Erythroblast (primary cell): ENCODE measurements around the gene DYNC2H1.

Experiments
- GATA1 ChIP-seq: IDR thresholded peaks from 2 replicates; pipeline ENCODE4 v1.6.1; 2011; ENCODE audit warnings: low read depth, mild to moderate bottlenecking, control low read depth, low read length, moderate library complexity
- POLR2A ChIP-seq: IDR thresholded peaks from 2 replicates; pipeline ENCODE4 v1.6.1; 2011; ENCODE audit warnings: mild to moderate bottlenecking, low read length

DNA sequence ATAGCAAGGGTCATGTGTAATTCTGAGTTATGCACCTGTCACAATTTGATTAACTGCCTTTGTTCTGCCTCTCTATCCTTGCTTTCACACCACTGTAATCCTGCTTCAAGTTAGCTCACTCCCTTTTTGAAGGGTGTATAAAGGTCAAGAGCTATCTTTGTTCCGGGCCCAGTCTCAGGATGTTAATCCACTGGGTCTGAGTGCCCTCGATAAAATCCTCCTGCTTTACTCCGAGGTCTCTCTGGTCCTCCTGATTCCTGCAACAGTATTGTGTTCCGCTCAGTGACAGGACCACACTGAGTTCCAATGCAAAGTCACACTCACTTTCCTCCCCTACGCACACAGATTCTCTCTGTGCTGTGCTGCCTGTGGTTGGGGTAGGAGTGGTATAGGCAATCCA lies 186.5 kb downstream of the DYNC2H1 start:
- no peak for TF ChIP-seq POLR2A
- no peak for TF ChIP-seq GATA1
